Measurements from ENCODE around the gene XPA.

The XPA gene

DNA sequence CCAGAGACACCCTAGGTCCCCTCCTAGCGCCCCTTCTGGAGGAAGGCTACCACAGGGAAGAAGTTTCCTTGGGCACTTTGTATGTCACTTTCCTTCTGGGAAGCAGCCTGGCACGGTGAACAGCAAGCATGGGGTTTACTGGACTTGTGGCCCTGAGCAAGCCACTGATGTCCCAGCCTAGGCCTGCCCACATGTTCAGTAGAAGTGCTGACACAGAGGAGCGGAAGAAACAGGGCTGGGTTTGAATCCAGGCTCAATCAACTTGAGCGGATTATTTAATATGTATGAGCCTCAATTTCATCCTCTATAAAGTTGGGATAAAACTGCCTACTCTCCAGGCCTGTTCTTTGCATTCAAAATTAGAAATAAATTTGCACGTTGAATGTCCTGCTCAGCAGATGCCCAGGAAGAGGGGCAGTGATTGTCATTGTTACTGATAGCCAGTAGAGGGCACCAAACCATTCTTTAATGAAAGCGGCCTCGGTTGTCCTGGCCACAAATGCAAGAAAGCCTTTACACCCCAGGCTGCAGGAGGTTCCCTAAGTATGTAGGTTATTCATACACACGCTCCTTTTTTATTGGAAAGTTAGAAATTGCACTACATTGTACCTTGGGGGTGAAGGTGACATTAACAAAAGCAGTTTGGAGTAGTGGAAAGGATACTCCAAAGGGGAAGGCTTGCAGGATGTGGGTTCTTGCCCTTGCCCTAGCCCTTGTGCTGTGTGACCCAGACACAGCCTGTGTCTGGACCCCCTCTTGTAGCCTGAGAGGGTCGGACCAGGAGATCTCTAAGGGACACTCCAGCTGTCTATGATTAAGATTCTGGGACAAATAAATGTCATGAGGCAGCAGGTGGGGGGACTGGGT lies 13.4 kb upstream of the XPA start:
- TF ChIP-seq SIN3A (IDR thresholded peaks at IDR 0.05; ENCODE audit: borderline replicate concordance, insufficient read depth, low read length) = no peak
- TF ChIP-seq POLR2AphosphoS5 (IDR thresholded peaks at IDR 0.05; ENCODE audit: low read depth, low read length) = no peak
- no peak for TF ChIP-seq FOXP2 (optimal IDR thresholded peaks at IDR 0.05; ENCODE audit: borderline replicate concordance, extremely low read depth, extremely low read length, insufficient read depth)
- TF ChIP-seq, protein P1, sequence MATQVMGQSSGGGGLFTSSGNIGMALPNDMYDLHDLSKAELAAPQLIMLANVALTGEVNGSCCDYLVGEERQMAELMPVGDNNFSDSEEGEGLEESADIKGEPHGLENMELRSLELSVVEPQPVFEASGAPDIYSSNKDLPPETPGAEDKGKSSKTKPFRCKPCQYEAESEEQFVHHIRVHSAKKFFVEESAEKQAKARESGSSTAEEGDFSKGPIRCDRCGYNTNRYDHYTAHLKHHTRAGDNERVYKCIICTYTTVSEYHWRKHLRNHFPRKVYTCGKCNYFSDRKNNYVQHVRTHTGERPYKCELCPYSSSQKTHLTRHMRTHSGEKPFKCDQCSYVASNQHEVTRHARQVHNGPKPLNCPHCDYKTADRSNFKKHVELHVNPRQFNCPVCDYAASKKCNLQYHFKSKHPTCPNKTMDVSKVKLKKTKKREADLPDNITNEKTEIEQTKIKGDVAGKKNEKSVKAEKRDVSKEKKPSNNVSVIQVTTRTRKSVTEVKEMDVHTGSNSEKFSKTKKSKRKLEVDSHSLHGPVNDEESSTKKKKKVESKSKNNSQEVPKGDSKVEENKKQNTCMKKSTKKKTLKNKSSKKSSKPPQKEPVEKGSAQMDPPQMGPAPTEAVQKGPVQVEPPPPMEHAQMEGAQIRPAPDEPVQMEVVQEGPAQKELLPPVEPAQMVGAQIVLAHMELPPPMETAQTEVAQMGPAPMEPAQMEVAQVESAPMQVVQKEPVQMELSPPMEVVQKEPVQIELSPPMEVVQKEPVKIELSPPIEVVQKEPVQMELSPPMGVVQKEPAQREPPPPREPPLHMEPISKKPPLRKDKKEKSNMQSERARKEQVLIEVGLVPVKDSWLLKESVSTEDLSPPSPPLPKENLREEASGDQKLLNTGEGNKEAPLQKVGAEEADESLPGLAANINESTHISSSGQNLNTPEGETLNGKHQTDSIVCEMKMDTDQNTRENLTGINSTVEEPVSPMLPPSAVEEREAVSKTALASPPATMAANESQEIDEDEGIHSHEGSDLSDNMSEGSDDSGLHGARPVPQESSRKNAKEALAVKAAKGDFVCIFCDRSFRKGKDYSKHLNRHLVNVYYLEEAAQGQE (IDR thresholded peaks at IDR 0.05; ENCODE audit: insufficient read depth in 1 of 2, low read depth in 2 of 2, low read length in 2 of 2) = no peak
- TF ChIP-seq TAF1 (IDR thresholded peaks at IDR 0.05; ENCODE audit: borderline replicate concordance, insufficient read depth, low read length) = no peak

DNA sequence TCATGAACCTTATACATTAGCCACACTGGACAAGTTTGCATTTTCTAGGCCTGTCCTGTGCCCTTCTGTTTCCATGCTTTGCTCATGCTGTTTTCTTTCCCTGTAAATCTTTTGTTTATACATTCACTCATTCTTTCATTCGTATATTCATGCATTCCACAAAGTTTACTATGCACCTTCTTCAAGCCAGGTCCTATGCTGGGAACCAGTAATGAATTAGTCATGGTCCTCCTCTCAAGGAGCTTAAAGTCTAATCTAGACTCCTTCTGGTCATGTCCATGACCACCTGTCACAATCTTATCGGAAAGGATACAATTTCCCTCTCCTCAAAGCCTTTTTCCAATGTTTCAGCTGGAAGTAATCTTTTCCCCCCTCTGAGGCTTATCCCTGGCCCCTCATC lies 9.1 kb upstream of the XPA start:
- TF ChIP-seq, protein P1 (IDR thresholded peaks at IDR 0.05; ENCODE audit: insufficient read depth in 1 of 2, low read depth in 2 of 2, low read length in 2 of 2) = no peak
- TF ChIP-seq FOXP2 (optimal IDR thresholded peaks at IDR 0.05; ENCODE audit: borderline replicate concordance, extremely low read depth, extremely low read length, insufficient read depth) (no peak), POLR2AphosphoS5 (IDR thresholded peaks at IDR 0.05; ENCODE audit: low read depth, low read length) (no peak), SIN3A (IDR thresholded peaks at IDR 0.05; ENCODE audit: borderline replicate concordance, insufficient read depth, low read length) (no peak), TAF1 (IDR thresholded peaks at IDR 0.05; ENCODE audit: borderline replicate concordance, insufficient read depth, low read length) (no peak)

DNA sequence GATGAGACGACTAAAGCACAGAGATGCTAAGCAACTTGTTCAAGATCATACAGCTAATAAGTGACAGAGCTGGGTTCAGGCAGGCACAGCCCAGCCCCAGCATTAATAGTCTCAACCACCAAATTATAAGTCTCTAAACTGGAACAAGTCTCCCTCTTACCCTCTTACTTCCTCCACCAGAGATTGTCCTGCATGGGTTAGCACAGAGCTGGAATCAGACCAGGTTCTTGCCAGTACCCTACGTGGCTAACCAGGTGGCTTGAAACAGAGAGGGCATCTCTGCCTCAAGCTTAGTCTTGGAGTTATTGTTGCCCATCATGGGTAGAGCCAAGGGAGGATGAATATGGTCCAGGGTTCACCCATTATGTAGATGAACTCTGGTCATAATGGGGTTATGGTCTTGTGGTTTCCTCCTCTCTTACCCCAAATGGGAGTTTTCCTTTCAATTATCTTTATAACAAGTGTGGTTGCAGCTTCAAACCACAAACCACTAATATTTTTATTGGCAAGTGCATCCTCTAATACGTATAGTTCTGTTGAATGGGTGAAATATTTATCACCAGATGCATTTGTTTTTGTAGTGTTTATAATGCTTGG lies 8.3 kb upstream of the XPA start:
- TF ChIP-seq TAF1 (IDR thresholded peaks at IDR 0.05; ENCODE audit: borderline replicate concordance, insufficient read depth, low read length) (no peak), SIN3A (IDR thresholded peaks at IDR 0.05; ENCODE audit: borderline replicate concordance, insufficient read depth, low read length) (no peak), POLR2AphosphoS5 (IDR thresholded peaks at IDR 0.05; ENCODE audit: low read depth, low read length) (no peak), FOXP2 (optimal IDR thresholded peaks at IDR 0.05; ENCODE audit: borderline replicate concordance, extremely low read depth, extremely low read length, insufficient read depth) (no peak)
- TF ChIP-seq, protein P1 (IDR thresholded peaks at IDR 0.05; ENCODE audit: insufficient read depth in 1 of 2, low read depth in 2 of 2, low read length in 2 of 2) = no peak

DNA sequence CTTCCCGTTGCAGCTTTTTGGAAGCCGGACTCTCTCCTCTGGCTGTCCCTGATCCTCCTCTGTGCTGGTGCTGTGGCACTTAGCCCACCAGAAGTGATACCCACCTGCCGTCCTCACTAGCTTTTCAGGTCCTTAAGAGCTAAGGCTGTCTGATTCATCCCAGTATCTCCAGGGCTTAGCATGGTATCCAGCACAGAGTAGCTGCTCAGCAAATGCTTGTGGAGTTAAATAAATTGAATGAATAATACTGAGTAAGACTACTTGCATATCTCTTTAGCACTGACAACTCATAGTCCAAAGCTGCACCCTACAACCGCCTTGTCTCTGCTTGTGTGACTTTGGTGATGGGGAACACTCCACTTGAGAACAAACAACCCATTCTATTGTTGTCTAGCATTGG lies 7.7 kb upstream of the XPA start:
- TF ChIP-seq FOXP2 (optimal IDR thresholded peaks at IDR 0.05; ENCODE audit: borderline replicate concordance, extremely low read depth, extremely low read length, insufficient read depth) = no peak
- TF ChIP-seq TAF1 (IDR thresholded peaks at IDR 0.05; ENCODE audit: borderline replicate concordance, insufficient read depth, low read length) = no peak
- TF ChIP-seq SIN3A (IDR thresholded peaks at IDR 0.05; ENCODE audit: borderline replicate concordance, insufficient read depth, low read length) = no peak
- TF ChIP-seq, protein P1 (IDR thresholded peaks at IDR 0.05; ENCODE audit: insufficient read depth in 1 of 2, low read depth in 2 of 2, low read length in 2 of 2) = no peak
- no peak for TF ChIP-seq POLR2AphosphoS5 (IDR thresholded peaks at IDR 0.05; ENCODE audit: low read depth, low read length)
